H9 (cell line): ENCODE results near the gene KCNMB2. TPM values are rescaled to one million over a fixed set of nuclear protein-coding genes. Genes with fewer than 3 reads are reported as not detected.

Experiments
- DNase-seq: peaks from one replicate; pipeline ENCODE4 v3.0.0-alpha.2; 2017
- H2AFZ ChIP-seq: one replicate; pipeline ENCODE4 v1.6.1; 2013; ENCODE audit warnings: mild to moderate bottlenecking, low read length, control low read depth, moderate library complexity
- H2AK5ac ChIP-seq: 2 replicates; pipeline ENCODE4 v1.6.1; 2013; ENCODE audit warnings: low read length, control low read depth, mixed read lengths; ENCODE audit not compliant: insufficient read length
- H2BK120ac ChIP-seq: one replicate; pipeline ENCODE4 v1.6.1; 2013; ENCODE audit warnings: low read depth, mild to moderate bottlenecking, low read length, control low read depth, inconsistent platforms; ENCODE audit not compliant: poor library complexity, severe bottlenecking
- H2BK12ac ChIP-seq: 2 replicates; pipeline ENCODE4 v1.6.1; 2013; ENCODE audit warnings: low read length, control low read depth, mixed read lengths, low read depth; ENCODE audit not compliant: insufficient read length
- H2BK15ac ChIP-seq: 2 replicates; pipeline ENCODE4 v1.6.1; 2013; ENCODE audit warnings: low read depth, low read length, control low read depth
- H2BK20ac ChIP-seq: one replicate; pipeline ENCODE4 v1.6.1; 2013; ENCODE audit warnings: low read depth, mild to moderate bottlenecking, low read length, control low read depth, inconsistent platforms; ENCODE audit not compliant: poor library complexity, severe bottlenecking
- H2BK5ac ChIP-seq: 2 replicates; pipeline ENCODE4 v1.6.1; 2013; ENCODE audit warnings: low read length, control low read depth, mixed read lengths; ENCODE audit not compliant: insufficient read length
- H3K14ac ChIP-seq: 2 replicates; pipeline ENCODE4 v1.6.1; 2013; ENCODE audit warnings: low read length, control low read depth; ENCODE audit not compliant: insufficient read depth
- H3K18ac ChIP-seq: 2 replicates; pipeline ENCODE4 v1.6.1; 2013; ENCODE audit warnings: low read depth, mild to moderate bottlenecking, mixed read lengths, low read length, control low read depth; ENCODE audit not compliant: insufficient read length
- H3K23ac ChIP-seq: 2 replicates; pipeline ENCODE4 v1.6.1; 2013; ENCODE audit warnings: low read length, control low read depth, mixed read lengths, low read depth; ENCODE audit not compliant: insufficient read length
- H3K23me2 ChIP-seq: 2 replicates; pipeline ENCODE4 v1.6.1; 2013; ENCODE audit warnings: low read depth, mild to moderate bottlenecking, mixed read lengths, low read length, control low read depth; ENCODE audit not compliant: insufficient read length, poor library complexity, severe bottlenecking
- H3K27ac ChIP-seq: 2 replicates; pipeline ENCODE4 v1.5.1; 2013; ENCODE audit warnings: low read length, control low read depth, mixed read lengths, low read depth; ENCODE audit not compliant: insufficient read length
- H3K27me3 ChIP-seq: 2 replicates; pipeline ENCODE4 v1.6.1; 2013; ENCODE audit warnings: low read length, control low read depth, inconsistent platforms; ENCODE audit not compliant: insufficient read depth
- H3K4ac ChIP-seq: 2 replicates; pipeline ENCODE4 v1.6.1; 2013; ENCODE audit warnings: low read depth, mild to moderate bottlenecking, control low read depth, inconsistent platforms, low read length, moderate library complexity
- H3K4me1 ChIP-seq: 2 replicates; pipeline ENCODE4 v1.6.1; 2013; ENCODE audit warnings: low read length, control low read depth, inconsistent platforms; ENCODE audit not compliant: insufficient read depth
- H3K4me2 ChIP-seq: 2 replicates; pipeline ENCODE4 v1.6.1; 2013; ENCODE audit warnings: low read length, control low read depth, mixed read lengths; ENCODE audit not compliant: insufficient read length, insufficient read depth
- H3K56ac ChIP-seq: 2 replicates; pipeline ENCODE4 v1.6.1; 2013; ENCODE audit warnings: low read depth, mild to moderate bottlenecking, mixed read lengths, low read length, control low read depth; ENCODE audit not compliant: insufficient read length
- H3K79me1 ChIP-seq: 2 replicates; pipeline ENCODE4 v1.6.1; 2013; ENCODE audit warnings: low read depth, mild to moderate bottlenecking, moderate library complexity, low read length, control low read depth, inconsistent platforms; ENCODE audit not compliant: insufficient read depth, poor library complexity, severe bottlenecking
- H3K79me2 ChIP-seq: 2 replicates; pipeline ENCODE4 v1.6.1; 2013; ENCODE audit warnings: low read length, control low read depth, inconsistent platforms; ENCODE audit not compliant: insufficient read depth
- H3K9ac ChIP-seq: 2 replicates; pipeline ENCODE4 v1.6.1; 2013; ENCODE audit warnings: low read length, control low read depth, mixed read lengths; ENCODE audit not compliant: insufficient read length; ENCODE audit errors: extremely low read depth
- H3K9me3 ChIP-seq: one replicate; pipeline ENCODE4 v1.6.1; 2013; ENCODE audit warnings: low read depth, low read length, inconsistent platforms; ENCODE audit not compliant: control insufficient read depth
- H3T11ph ChIP-seq: one replicate; pipeline ENCODE4 v1.6.1; 2013; ENCODE audit warnings: mild to moderate bottlenecking, low read length, control low read depth, inconsistent platforms
- H4K20me1 ChIP-seq: one replicate; pipeline ENCODE4 v1.6.1; 2013; ENCODE audit not compliant: control insufficient read depth, insufficient read length, insufficient read depth
- H4K5ac ChIP-seq: 2 replicates; pipeline ENCODE4 v1.6.1; 2013; ENCODE audit warnings: low read depth, mild to moderate bottlenecking, mixed read lengths, low read length, control low read depth; ENCODE audit not compliant: insufficient read length
- H4K8ac ChIP-seq: replicated peaks from 2 replicates; pipeline ENCODE4 v1.6.1; 2013; ENCODE audit warnings: low read length, control low read depth, mixed read lengths, low read depth; ENCODE audit not compliant: insufficient read length
- H4K91ac ChIP-seq: 2 replicates; pipeline ENCODE4 v1.6.1; 2013; ENCODE audit warnings: low read depth, mild to moderate bottlenecking, moderate library complexity, mixed read lengths, low read length, control low read depth; ENCODE audit not compliant: insufficient read length
- H3K27ac Mint-ChIP-seq, 3 experiments: 2 replicates in 2 of 3; 3 replicates in 1 of 3; pipeline ENCODE4 v1.8.0; 2020 to 2021; ENCODE audit warnings: mixed read lengths in 3 of 3, mild to moderate bottlenecking in 1 of 3, moderate library complexity in 1 of 3
- H3K27me3 Mint-ChIP-seq: 2 replicates; pipeline ENCODE4 v1.8.0; 2021; ENCODE audit warnings: low read depth, mild to moderate bottlenecking, moderate library complexity, mixed read lengths
- H3K36me3 Mint-ChIP-seq, 3 experiments: 2 replicates in 2 of 3; 3 replicates in 1 of 3; pipeline ENCODE4 v1.8.0; 2020 to 2021; ENCODE audit warnings: low read depth in 3 of 3, mixed read lengths in 3 of 3; ENCODE audit not compliant: insufficient read depth in 1 of 3
- H3K4me1 Mint-ChIP-seq, 2 experiments: 2 replicates each; pipeline ENCODE4 v1.8.0; 2020; ENCODE audit warnings: mixed read lengths in 2 of 2
- H3K4me3 Mint-ChIP-seq, 2 experiments: 2 replicates in 1 of 2; 3 replicates in 1 of 2; pipeline ENCODE4 v1.8.0; 2020 to 2021; ENCODE audit warnings: mild to moderate bottlenecking in 2 of 2, mixed read lengths in 2 of 2, moderate library complexity in 1 of 2
- H3K9me3 Mint-ChIP-seq, 2 experiments: 2 replicates in 1 of 2; 3 replicates in 1 of 2; pipeline ENCODE4 v1.8.0; 2020; ENCODE audit warnings: mild to moderate bottlenecking in 2 of 2, mixed read lengths in 2 of 2, moderate library complexity in 1 of 2
- WGBS: extraction: QIAGEN DNeasy Blood & Tissue Kit; methylation state at CpG from one replicate; pipeline ENCODE4 v1.1.7; 2013; ENCODE audit warnings: missing lambda C conversion rate, low lambda C conversion rate, mixed read lengths; ENCODE audit not compliant: insufficient read length; ENCODE audit errors: extremely low coverage; 5-methylcytosine and 5-hydroxymethylcytosine counted together
- total RNA-seq: library from RNA; stranded (reverse); gene quantifications from 2 replicates; pipeline ENCODE4 v1.2.1, GENCODE V29; 2021
- TF ChIP-seq, protein P1 (sequence below): fragments of 200-600 bp; sonication (generic); conservative IDR thresholded peaks from 3 replicates; pipeline ENCODE4 v1.8.0; 2021; ENCODE audit warnings: antibody characterized with exemption, mild to moderate bottlenecking

KCNMB2 gene
- total RNA-seq, 1 experiment from 2014 or later = not detected

GRCh38 chr3:178519701-178520100 lies 16.5 kb upstream of the KCNMB2 start:
- H3K4me1 Mint-ChIP-seq = no peaks in the 10 kb centered on the region
- H3K23me2 ChIP-seq = no peaks in the 10 kb centered on the region
- DNase-seq = no peak
- no peak overlapping the region for H3K18ac ChIP-seq
- H3K4ac ChIP-seq = no peak overlapping the region
- H3K79me1 ChIP-seq = no peaks in the 10 kb centered on the region
- H3K27me3 ChIP-seq = no peaks in the 10 kb centered on the region
- no peak overlapping the region for H2BK15ac ChIP-seq
- H3K14ac ChIP-seq = no peak overlapping the region
- H2AK5ac ChIP-seq = no peak overlapping the region
- H3K23ac ChIP-seq = no peak overlapping the region
- H3T11ph ChIP-seq = no peak overlapping the region
- H2BK120ac ChIP-seq = no peak overlapping the region
- H2BK5ac ChIP-seq = no peak overlapping the region
- H2BK20ac ChIP-seq = no peak overlapping the region
- no CpG with 5 or more reads among the region's 3 CpGs for WGBS
- H4K8ac ChIP-seq = no peak overlapping the region
- no peak overlapping the region for H3K27ac ChIP-seq
- TF ChIP-seq, protein P1, sequence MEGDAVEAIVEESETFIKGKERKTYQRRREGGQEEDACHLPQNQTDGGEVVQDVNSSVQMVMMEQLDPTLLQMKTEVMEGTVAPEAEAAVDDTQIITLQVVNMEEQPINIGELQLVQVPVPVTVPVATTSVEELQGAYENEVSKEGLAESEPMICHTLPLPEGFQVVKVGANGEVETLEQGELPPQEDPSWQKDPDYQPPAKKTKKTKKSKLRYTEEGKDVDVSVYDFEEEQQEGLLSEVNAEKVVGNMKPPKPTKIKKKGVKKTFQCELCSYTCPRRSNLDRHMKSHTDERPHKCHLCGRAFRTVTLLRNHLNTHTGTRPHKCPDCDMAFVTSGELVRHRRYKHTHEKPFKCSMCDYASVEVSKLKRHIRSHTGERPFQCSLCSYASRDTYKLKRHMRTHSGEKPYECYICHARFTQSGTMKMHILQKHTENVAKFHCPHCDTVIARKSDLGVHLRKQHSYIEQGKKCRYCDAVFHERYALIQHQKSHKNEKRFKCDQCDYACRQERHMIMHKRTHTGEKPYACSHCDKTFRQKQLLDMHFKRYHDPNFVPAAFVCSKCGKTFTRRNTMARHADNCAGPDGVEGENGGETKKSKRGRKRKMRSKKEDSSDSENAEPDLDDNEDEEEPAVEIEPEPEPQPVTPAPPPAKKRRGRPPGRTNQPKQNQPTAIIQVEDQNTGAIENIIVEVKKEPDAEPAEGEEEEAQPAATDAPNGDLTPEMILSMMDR = no peak
- H3K9me3 Mint-ChIP-seq = no peaks in the 10 kb centered on the region
- no peak overlapping the region for H2BK12ac ChIP-seq
- no peaks in the 10 kb centered on the region for H3K36me3 Mint-ChIP-seq
- H2AFZ ChIP-seq = no peak overlapping the region
- no peak overlapping the region for H3K56ac ChIP-seq
- no peak overlapping the region for H4K5ac ChIP-seq
- no peaks in the 10 kb centered on the region for H3K27me3 Mint-ChIP-seq
- no peak overlapping the region for H3K4me2 ChIP-seq
- no peak overlapping the region for H3K27ac Mint-ChIP-seq
- no peaks in the 10 kb centered on the region for H3K4me1 ChIP-seq
- H3K79me2 ChIP-seq = no peaks in the 10 kb centered on the region
- H3K4me3 Mint-ChIP-seq = no peak overlapping the region
- H3K9me3 ChIP-seq = no peaks in the 10 kb centered on the region
- no peak overlapping the region for H4K91ac ChIP-seq
- H3K9ac ChIP-seq = no peak overlapping the region
- no peaks in the 10 kb centered on the region for H4K20me1 ChIP-seq
